Measurements from ENCODE around the gene THRB.

The THRB gene

GRCh38 chr3:24272875-24273274 lies 221.8 kb downstream of the THRB start (continued):
- TF ChIP-seq ZBTB44 (tag by site-specific recombination; IDR thresholded peaks at IDR 0.05) (no peak), SCRT2 (tag by site-specific recombination; IDR thresholded peaks at IDR 0.05) (peak; percentile 92), ZNF837 (tag by site-specific recombination; IDR thresholded peaks at IDR 0.05) (no peak), ZSCAN18 (tag by site-specific recombination; IDR thresholded peaks at IDR 0.05) (no peak), ZNF777 (tag by site-specific recombination; IDR thresholded peaks at IDR 0.05; ENCODE audit: borderline replicate concordance) (no peak), ZBTB26 (tag by site-specific recombination; optimal IDR thresholded peaks at IDR 0.05) (no peak), ZNF280C (tag by site-specific recombination; IDR thresholded peaks at IDR 0.05) (no peak), KLF8 (tag by site-specific recombination; IDR thresholded peaks at IDR 0.05) (no peak), ZNF776 (tag by site-specific recombination; IDR thresholded peaks at IDR 0.05; ENCODE audit: borderline replicate concordance) (no peak), ZNF600 (tag by site-specific recombination; IDR thresholded peaks at IDR 0.05) (no peak), ZNF660 (tag by site-specific recombination; IDR thresholded peaks at IDR 0.05) (no peak), ZBTB11 (tag by site-specific recombination; conservative IDR thresholded peaks at IDR 0.05; ENCODE audit: low read depth) (no peak), PATZ1 (tag by site-specific recombination; IDR thresholded peaks at IDR 0.05) (no peak), ZNF112 (tag by site-specific recombination; IDR thresholded peaks at IDR 0.05) (no peak), ZNF529 (tag by site-specific recombination; IDR thresholded peaks at IDR 0.05; ENCODE audit: insufficient replicate concordance) (no peak), KLF9 (tag by site-specific recombination; IDR thresholded peaks at IDR 0.05; ENCODE audit: low read depth) (no peak), ZFP41 (tag by site-specific recombination; IDR thresholded peaks at IDR 0.05; ENCODE audit: borderline replicate concordance) (no peak), ZNF19 (tag by site-specific recombination; IDR thresholded peaks at IDR 0.05; ENCODE audit: low read depth) (no peak), ZXDB (tag by site-specific recombination; IDR thresholded peaks at IDR 0.05) (no peak), SALL2 (tag by site-specific recombination; IDR thresholded peaks at IDR 0.05; ENCODE audit: borderline replicate concordance) (no peak), ZBTB8A (tag by site-specific recombination; IDR thresholded peaks at IDR 0.05) (no peak), ZNF555 (tag by site-specific recombination; conservative IDR thresholded peaks at IDR 0.05) (no peak), ZNF596 (tag by site-specific recombination; IDR thresholded peaks at IDR 0.05) (no peak), ZNF792 (tag by site-specific recombination; IDR thresholded peaks at IDR 0.05) (no peak), GFI1B (tag by site-specific recombination; IDR thresholded peaks at IDR 0.05) (no peak), ZBTB17 (tag by site-specific recombination; IDR thresholded peaks at IDR 0.05) (no peak), HOXC10 (CRISPR knock-in tag; IDR thresholded peaks at IDR 0.05) (no peak), ZNF335 (tag by site-specific recombination; conservative IDR thresholded peaks at IDR 0.05) (peak; percentile 66), ZSCAN23 (tag by site-specific recombination; IDR thresholded peaks at IDR 0.05) (no peak), ZNF76 (tag by site-specific recombination; IDR thresholded peaks at IDR 0.05; ENCODE audit: borderline replicate concordance, low read depth) (no peak)
